Heart left ventricle (tissue), 16 donors: ENCODE data around the gene TMEM143. TPM values are rescaled to one million over a fixed set of nuclear protein-coding genes. Genes with fewer than 3 reads are reported as not detected.

Experiments
- ATAC-seq, 4 donors: fragments of 200-7000 bp; cut with Tn5 transposase; one replicate each; pipeline ENCODE4 v1.9.1; 2020 to 2022; ENCODE audit warnings: moderate library complexity in 4 of 4, mild to moderate bottlenecking in 3 of 4, moderate number of reproducible peaks in 1 of 4
- DNase-seq, 5 donors: peaks; one replicate each; pipeline ENCODE4 v3.0.0-alpha.2; 2020
- H3K27ac ChIP-seq, 12 donors: fragments of 200-600 bp; sonication (generic) in 4 of 12; one replicate each; pipeline versions ENCODE4 v1.5.0 to v1.8.0; 2016 to 2022; ENCODE audit warnings: mild to moderate bottlenecking in 2 of 12
- H3K27me3 ChIP-seq, 9 donors: fragments of 200-600 bp; sonication (generic) in 2 of 9; one replicate each; pipeline versions ENCODE4 v1.5.1 to v1.8.0; 2016 to 2022; ENCODE audit warnings: mild to moderate bottlenecking in 3 of 9
- H3K36me3 ChIP-seq, 9 donors: fragments of 200-600 bp; sonication (generic) in 2 of 9; one replicate each; pipeline versions ENCODE4 v1.5.0 to v1.8.0; 2018 to 2022; ENCODE audit warnings: mild to moderate bottlenecking in 2 of 9
- H3K4me1 ChIP-seq, 12 donors: fragments of 200-600 bp; sonication (generic) in 4 of 12; one replicate each; pipeline versions ENCODE4 v1.5.0 to v1.8.0; 2016 to 2022; ENCODE audit warnings: mild to moderate bottlenecking in 3 of 12
- H3K4me3 ChIP-seq, 12 donors: fragments of 200-600 bp; sonication (generic) in 4 of 12; one replicate each; pipeline versions ENCODE4 v1.5.0 to v1.8.0; 2017 to 2022; ENCODE audit warnings: mild to moderate bottlenecking in 9 of 12, moderate library complexity in 4 of 12
- H3K9me3 ChIP-seq, 12 donors: fragments of 200-600 bp; sonication (generic) in 4 of 12; one replicate each; pipeline versions ENCODE4 v1.5.0 to v1.8.0; 2016 to 2022; ENCODE audit warnings: mild to moderate bottlenecking in 1 of 12
- POLR2A ChIP-seq, 2 donors: fragments of 450-650 bp; IDR thresholded peaks; one replicate each; pipeline ENCODE4 v1.6.1; 2017; ENCODE audit warnings: antibody characterized with exemption in 2 of 2, mild to moderate bottlenecking in 2 of 2, moderate library complexity in 2 of 2
- WGBS, 4 donors: extraction: QIAGEN DNeasy Blood & Tissue Kit in 2 of 4; methylation state at CpG; one replicate each; pipeline versions ENCODE4 v1.1.5 to v1.1.7; 2013 to 2018; 5-methylcytosine and 5-hydroxymethylcytosine counted together
- intact Hi-C, 10 donors: fragments of 100-400 bp; cut with DNase I; formaldehyde crosslinking; loops; one replicate each; pipeline versions ENCODE4 v1.11.1 to v1.14.2; 2022
- polyA plus RNA-seq, 2 donors: library from polyadenylated mRNA; stranded (reverse); fragments of 200-250 nt; gene quantifications; one replicate each; pipeline ENCODE4 v1.2.3, GENCODE V29; 2013
- total RNA-seq, 9 donors: library from RNA; depleted of rRNA in 2 of 9; stranded (reverse); fragments of >200 nt in 2 of 9; fragmentation: NEBNext Ultra II Directional in 3 of 9; extraction: Animal tissue kit (Norgen Biotek cat#: 25700) in 3 of 9; gene quantifications; one replicate each; pipeline versions ENCODE4 v1.1.0 to v1.2.4, GENCODE V29; 2016 to 2023
- TF ChIP-seq, protein P1 (sequence below), 12 donors: fragments of 200-600 bp; sonication (generic) in 4 of 12; IDR thresholded peaks; one replicate each; pipeline versions ENCODE4 v1.5.0 to v1.8.0; 2018 to 2022; ENCODE audit warnings: antibody characterized with exemption in 12 of 12, mild to moderate bottlenecking in 5 of 12
- donor health status: ischemic (EF 13 %, LVEDD 7.1; RV severe dilation, severe dysfunction).
- donor health status: healthy with polysubstance abuse.
- donor health status: DM: no; HTN: yes; CAD: no.
- donor health status: DM: no; HTN: no; CAD: no.
- donor health status: ischemic (EF 25% LVEDD 6.9; RV normal size, moderate dysfunction).
- donor health status: ischemic (EF 25% LVEDD 5.7; RV mildly dilated, moderate dysfunction).
- donor health status: healthy.
- donor health status: DM: yes; HTN: yes; CAD: no.
- donor health status: ischemic (EF 35%, LVEDD 5.7; RV mildly dilated, moderate dysfunction).
- donor health status: nonischemic (EF 11% LVEDD 7.7; RV severe dilation, severe dysfunction).
- donor health status: DM: yes; HTN: yes; CAD: no.
- donor health status: PGD.
- donor health status: ischemic (EF 29% LVEDD 5.4; RV normal size, mild dysfunction).
- donor health status: nonischemic (EF 23%, LVEDD 6.1; RV moderate dilation, normal function).

The TMEM143 gene
- total and polyA plus RNA-seq, 11 donors = 12.9 to 96.1 (median 63.5) TPM

- Histone ChIP-seq H3K36me3 (no peaks in the 10 kb centered on the region), H3K4me1 (no peaks in the 10 kb centered on the region), H3K9me3 (no peaks in the 10 kb centered on the region), H3K27ac (no peak overlapping the region), H3K4me3 (no peak overlapping the region), H3K27me3 (no peaks in the 10 kb centered on the region)
- intact Hi-C loops = no loop called here
- WGBS, 4 donors = 49 to 71% (median 62%) methylated on average over 4 of the region's 4 CpGs
- DNase-seq (no peak), ATAC-seq (no peak)
- TF ChIP-seq, protein P1, sequence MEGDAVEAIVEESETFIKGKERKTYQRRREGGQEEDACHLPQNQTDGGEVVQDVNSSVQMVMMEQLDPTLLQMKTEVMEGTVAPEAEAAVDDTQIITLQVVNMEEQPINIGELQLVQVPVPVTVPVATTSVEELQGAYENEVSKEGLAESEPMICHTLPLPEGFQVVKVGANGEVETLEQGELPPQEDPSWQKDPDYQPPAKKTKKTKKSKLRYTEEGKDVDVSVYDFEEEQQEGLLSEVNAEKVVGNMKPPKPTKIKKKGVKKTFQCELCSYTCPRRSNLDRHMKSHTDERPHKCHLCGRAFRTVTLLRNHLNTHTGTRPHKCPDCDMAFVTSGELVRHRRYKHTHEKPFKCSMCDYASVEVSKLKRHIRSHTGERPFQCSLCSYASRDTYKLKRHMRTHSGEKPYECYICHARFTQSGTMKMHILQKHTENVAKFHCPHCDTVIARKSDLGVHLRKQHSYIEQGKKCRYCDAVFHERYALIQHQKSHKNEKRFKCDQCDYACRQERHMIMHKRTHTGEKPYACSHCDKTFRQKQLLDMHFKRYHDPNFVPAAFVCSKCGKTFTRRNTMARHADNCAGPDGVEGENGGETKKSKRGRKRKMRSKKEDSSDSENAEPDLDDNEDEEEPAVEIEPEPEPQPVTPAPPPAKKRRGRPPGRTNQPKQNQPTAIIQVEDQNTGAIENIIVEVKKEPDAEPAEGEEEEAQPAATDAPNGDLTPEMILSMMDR (IDR thresholded peaks at IDR 0.05) = no peak
- no peak for TF ChIP-seq POLR2A (IDR thresholded peaks at IDR 0.05)
Measured at GRCh38 chr19:48370955-48371354, 7.2 kb upstream of the TMEM143 start.

GRCh38 chr19:48368936-48369335 lies 5.2 kb upstream of the TMEM143 start:
- TF ChIP-seq, protein P1 (IDR thresholded peaks at IDR 0.05) = no peak
- no peak for TF ChIP-seq POLR2A (IDR thresholded peaks at IDR 0.05)
- H3K36me3 ChIP-seq = no peaks in the 10 kb centered on the region
- ATAC-seq (no peak), DNase-seq (peak in 1 of 5 donors; percentile 17)
- H3K27me3 ChIP-seq = no peaks in the 10 kb centered on the region
- peaks cover 0 to 7% (median 5%) of the 10 kb centered on the region in 12 donors for H3K4me1 ChIP-seq
- no peak overlapping the region for H3K4me3 ChIP-seq
- 77 to 85% (median 80%) methylated on average over 13 to 14 of the region's 14 CpGs for WGBS, 4 donors
- H3K27ac ChIP-seq = no peak overlapping the region
- no peaks in the 10 kb centered on the region for H3K9me3 ChIP-seq
- intact Hi-C loops = no loop called here

- intact Hi-C loops = no loop called here
- Histone ChIP-seq H3K4me1 (peaks cover 0 to 13% (median 5%) of the 10 kb centered on the region in 12 donors), H3K4me3 (no peak overlapping the region), H3K36me3 (no peaks in the 10 kb centered on the region), H3K27me3 (no peaks in the 10 kb centered on the region), H3K9me3 (no peaks in the 10 kb centered on the region), H3K27ac (no peak overlapping the region)
- DNase-seq (no peak), ATAC-seq (no peak)
- 59 to 76% (median 67%) methylated on average over 5 of the region's 5 CpGs for whole genome bisulfite sequencing, 4 donors
- TF ChIP-seq POLR2A (IDR thresholded peaks at IDR 0.05) = no peak
- TF ChIP-seq, protein P1 (IDR thresholded peaks at IDR 0.05) = no peak
Measured at GRCh38 chr19:48367855-48368254, 4.1 kb upstream of the TMEM143 start.

DNA sequence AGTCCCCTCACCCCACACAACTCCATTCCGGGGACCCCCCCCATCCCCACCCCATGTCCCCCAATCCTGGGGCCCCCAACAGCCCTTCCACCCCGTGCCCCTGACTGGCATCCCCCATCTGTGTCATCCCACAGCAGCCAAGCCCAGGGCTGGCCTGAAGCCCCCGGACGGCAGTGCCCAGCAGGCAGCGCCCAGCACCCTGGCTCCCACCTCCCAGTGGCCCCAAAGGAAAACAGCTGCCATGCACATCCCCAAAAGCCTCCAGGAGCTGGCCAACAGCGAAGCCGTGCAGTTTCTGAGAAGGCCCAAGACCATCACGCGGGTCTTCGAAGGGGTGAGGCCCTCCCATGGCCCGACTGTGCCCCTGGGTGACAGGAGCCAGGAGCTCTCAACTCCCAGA lies 1.9 kb upstream of the TMEM143 start:
- intact Hi-C loops = loop anchor here in 1 of 10 donors (2.0 kb wide), 1 partner anchor 25 kb away; the partner anchor contains the start of gene KDELR1
- Histone ChIP-seq H3K9me3 (no peaks in the 10 kb centered on the region), H3K4me3 (no peak overlapping the region), H3K36me3 (peaks cover 0 to 4% (median 0%) of the 10 kb centered on the region in 9 donors), H3K27ac (no peak overlapping the region), H3K27me3 (no peaks in the 10 kb centered on the region), H3K4me1 (peaks cover 0 to 18% (median 5%) of the 10 kb centered on the region in 12 donors)
- TF ChIP-seq, protein P1 (IDR thresholded peaks at IDR 0.05) = no peak
- TF ChIP-seq POLR2A (IDR thresholded peaks at IDR 0.05) = no peak
- DNase-seq (no peak), ATAC-seq (no peak)
- WGBS, 4 donors = 88 to 96% (median 94%) methylated on average over 8 to 11 of the region's 11 CpGs
